NCI-H82 treated with DMSO at 0.1 percent for 48 hours (cell line): ENCODE data around the gene ITPR2.
"Not testable (repeated sequence)": the region's sequence is repeated elsewhere in the genome, so short reads cannot be mapped to it uniquely, and the experiment has no call there.

Source experiments
- DNase-seq: peaks from one replicate; lab custom pipeline; 2025; ENCODE audit not compliant: unreplicated experiment; lab: John Stamatoyannopoulos, UW

Gene ITPR2

GRCh38 chr12:26680727-26681455 lies 152.1 kb downstream of the ITPR2 start:
- DNase-seq, result no peak

GRCh38 chr12:26678697-26679660 lies 154.0 kb downstream of the ITPR2 start:
- DNase-seq, result no peak

GRCh38 chr12:26671487-26671886 lies 161.5 kb downstream of the ITPR2 start:
- DNase-seq, result not testable (repeated sequence)

- no peak for DNase-seq
Measured at GRCh38 chr12:26668847-26669246, 164.1 kb downstream of the ITPR2 start.

GRCh38 chr12:26668230-26668629 lies 164.8 kb downstream of the ITPR2 start:
- DNase-seq, result no peak

GRCh38 chr12:26666286-26666685 lies 166.7 kb downstream of the ITPR2 start:
- no peak for DNase-seq

- DNase-seq, result no peak
Measured at GRCh38 chr12:26661399-26661798, 171.6 kb downstream of the ITPR2 start.

- no peak for DNase-seq
Measured at GRCh38 chr12:26659930-26660329, 173.1 kb downstream of the ITPR2 start.

- DNase-seq, result no peak
Measured at GRCh38 chr12:26658991-26659390, 174.0 kb downstream of the ITPR2 start.

GRCh38 chr12:26654623-26655022 lies 178.4 kb downstream of the ITPR2 start:
- DNase-seq, result no peak

GRCh38 chr12:26651566-26652188 lies 181.3 kb downstream of the ITPR2 start:
- peak; percentile 25 for DNase-seq

GRCh38 chr12:26651036-26651435 lies 182.0 kb downstream of the ITPR2 start:
- DNase-seq, result no peak

- no peak for DNase-seq
Measured at GRCh38 chr12:26648999-26649398, 184.0 kb downstream of the ITPR2 start.

- DNase-seq, result no peak
Measured at GRCh38 chr12:26648584-26648983, 184.4 kb downstream of the ITPR2 start.

GRCh38 chr12:26648066-26648465 lies 184.9 kb downstream of the ITPR2 start:
- DNase-seq, result no peak

- no peak for DNase-seq
Measured at GRCh38 chr12:26647088-26647487, 185.9 kb downstream of the ITPR2 start.

- no peak for DNase-seq
Measured at GRCh38 chr12:26646571-26646970, 186.4 kb downstream of the ITPR2 start.

- not testable (repeated sequence) for DNase-seq
Measured at GRCh38 chr12:26644376-26644775, 188.6 kb downstream of the ITPR2 start.

GRCh38 chr12:26643532-26644315 lies 189.3 kb downstream of the ITPR2 start:
- DNase-seq, result no peak

GRCh38 chr12:26642361-26642760 lies 190.6 kb downstream of the ITPR2 start:
- DNase-seq, result no peak
